Aorta (tissue), 5 donors: ENCODE results near the gene LLGL2. TPM values are rescaled to one million over a fixed set of nuclear protein-coding genes. Genes with fewer than 3 reads are reported as not detected.

Experiments used
- ATAC-seq: fragments of 200-7000 bp; cut with Tn5 transposase; one replicate; pipeline ENCODE4 v1.9.1; 2022; ENCODE audit warnings: moderate library complexity; ENCODE audit not compliant: low FRiP score
- DNase-seq, 2 donors: peaks; one replicate each; pipeline ENCODE4 v3.0.0-alpha.2; 2020
- H3K27ac ChIP-seq, 2 donors: one replicate each; pipeline ENCODE4 v1.5.1; 2013; ENCODE audit warnings: low read length in 2 of 2, mild to moderate bottlenecking in 2 of 2, moderate library complexity in 2 of 2, control low read depth in 1 of 2, inconsistent platforms in 1 of 2, low read depth in 1 of 2
- H3K27me3 ChIP-seq, 2 donors: one replicate each; pipeline ENCODE4 v1.6.1; 2013; ENCODE audit warnings: control low read depth in 1 of 2, low read length in 1 of 2, mild to moderate bottlenecking in 1 of 2, moderate library complexity in 1 of 2; ENCODE audit not compliant: insufficient read depth in 2 of 2, control insufficient read depth in 1 of 2
- H3K36me3 ChIP-seq, 2 donors: one replicate each; pipeline ENCODE4 v1.6.1; 2013; ENCODE audit warnings: control low read depth in 1 of 2, low read length in 1 of 2, mild to moderate bottlenecking in 1 of 2; ENCODE audit not compliant: insufficient read depth in 2 of 2, control insufficient read depth in 1 of 2
- H3K4me1 ChIP-seq, 2 donors: one replicate each; pipeline ENCODE4 v1.6.1; 2013; ENCODE audit warnings: low read length in 2 of 2, control low read depth in 1 of 2, mild to moderate bottlenecking in 1 of 2, moderate library complexity in 1 of 2; ENCODE audit not compliant: insufficient read depth in 2 of 2, control insufficient read depth in 1 of 2
- H3K4me3 ChIP-seq, 2 donors: one replicate each; pipeline ENCODE4 v1.5.1; 2013; ENCODE audit warnings: low read length in 2 of 2, control low read depth in 1 of 2, mild to moderate bottlenecking in 1 of 2
- H3K9me3 ChIP-seq: one replicate; pipeline ENCODE4 v1.6.1; 2013; ENCODE audit warnings: mild to moderate bottlenecking, low read length; ENCODE audit not compliant: control insufficient read depth
- WGBS, 2 donors: extraction: QIAGEN DNeasy Blood & Tissue Kit; methylation state at CpG; one replicate each; pipeline ENCODE4 v1.1.7; 2013; 5-methylcytosine and 5-hydroxymethylcytosine counted together
- intact Hi-C, 2 donors: fragments of 100-400 bp; cut with DNase I; formaldehyde crosslinking; loops; one replicate each; pipeline versions ENCODE4 v1.14.2 to v1.15.0; 2022
- polyA plus RNA-seq, 2 donors: library from polyadenylated mRNA; stranded (reverse); fragments of 200-250 nt; gene quantifications; one replicate each; pipeline ENCODE4 v1.2.3, GENCODE V29; 2013
- total RNA-seq, 2 donors: library from RNA; stranded (reverse); fragmentation: NEBNext Ultra II Directional; extraction: Animal tissue kit (Norgen Biotek cat#: 25700); gene quantifications; one replicate each; pipeline ENCODE4 v1.2.1, GENCODE V29; 2021
- donor health status: healthy with polysubstance abuse.
- donor health status: Bipolar disorder and iron deficiency.
- donor health status: DM: no; HTN: no; CAD: no.
- donor health status: DM: no; HTN: no; CAD: no.
- donor health status: DM: yes; HTN: yes; CAD: no.

Gene LLGL2
- total and polyA plus RNA-seq, 4 donors = 9.7 to 14.4 (median 10.6) TPM

DNA sequence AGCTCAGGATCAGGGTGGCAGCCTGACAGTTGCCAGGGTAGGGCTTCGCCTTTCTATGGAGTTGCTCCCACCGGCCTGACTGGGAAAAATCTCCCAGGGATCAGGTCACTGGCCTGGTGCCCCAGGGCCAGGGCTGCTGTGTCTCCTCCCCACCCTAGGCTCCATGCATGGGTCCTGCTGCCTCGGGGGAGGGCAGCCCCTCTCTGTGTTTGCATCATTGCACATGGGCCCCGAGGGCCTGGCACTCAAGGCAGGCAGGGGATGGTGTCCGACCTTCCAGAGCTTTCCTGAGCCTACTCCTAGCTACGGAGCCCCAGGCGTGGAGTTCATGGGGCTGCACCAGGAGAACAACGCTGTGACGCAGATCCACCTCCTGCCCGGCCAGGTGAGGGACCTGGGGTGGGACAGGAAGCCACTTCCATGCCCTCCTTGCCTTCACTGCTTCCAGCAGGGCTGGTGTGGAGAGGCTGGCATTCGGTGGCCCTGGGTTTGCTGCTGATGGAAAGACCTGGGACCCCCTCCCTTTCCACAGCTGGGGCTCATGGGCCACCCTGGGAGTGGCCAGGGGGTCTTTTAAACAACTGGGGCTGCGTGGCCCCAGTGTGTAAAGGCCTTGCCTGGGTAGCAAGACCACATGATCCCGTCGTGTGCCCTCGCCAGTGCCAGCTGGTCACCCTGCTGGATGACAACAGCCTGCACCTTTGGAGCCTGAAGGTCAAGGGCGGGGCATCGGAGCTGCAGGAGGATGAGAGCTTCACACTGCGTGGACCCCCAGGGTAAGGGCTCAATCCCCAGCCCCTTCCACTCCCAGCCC lies 32.6 kb downstream of the LLGL2 start:
- intact Hi-C loops = no loop called here
- no peak for DNase-seq
- H3K27me3 ChIP-seq = no peaks in the 10 kb centered on the region
- WGBS, 2 donors = 82 to 84% methylated on average over 18 of the region's 18 CpGs
- H3K36me3 ChIP-seq = no peaks in the 10 kb centered on the region
- no peaks in the 10 kb centered on the region for H3K4me1 ChIP-seq
- peak; percentile 9 for ATAC-seq
- H3K9me3 ChIP-seq = no peaks in the 10 kb centered on the region
- no peak overlapping the region for H3K27ac ChIP-seq
- H3K4me3 ChIP-seq = no peak overlapping the region

DNA sequence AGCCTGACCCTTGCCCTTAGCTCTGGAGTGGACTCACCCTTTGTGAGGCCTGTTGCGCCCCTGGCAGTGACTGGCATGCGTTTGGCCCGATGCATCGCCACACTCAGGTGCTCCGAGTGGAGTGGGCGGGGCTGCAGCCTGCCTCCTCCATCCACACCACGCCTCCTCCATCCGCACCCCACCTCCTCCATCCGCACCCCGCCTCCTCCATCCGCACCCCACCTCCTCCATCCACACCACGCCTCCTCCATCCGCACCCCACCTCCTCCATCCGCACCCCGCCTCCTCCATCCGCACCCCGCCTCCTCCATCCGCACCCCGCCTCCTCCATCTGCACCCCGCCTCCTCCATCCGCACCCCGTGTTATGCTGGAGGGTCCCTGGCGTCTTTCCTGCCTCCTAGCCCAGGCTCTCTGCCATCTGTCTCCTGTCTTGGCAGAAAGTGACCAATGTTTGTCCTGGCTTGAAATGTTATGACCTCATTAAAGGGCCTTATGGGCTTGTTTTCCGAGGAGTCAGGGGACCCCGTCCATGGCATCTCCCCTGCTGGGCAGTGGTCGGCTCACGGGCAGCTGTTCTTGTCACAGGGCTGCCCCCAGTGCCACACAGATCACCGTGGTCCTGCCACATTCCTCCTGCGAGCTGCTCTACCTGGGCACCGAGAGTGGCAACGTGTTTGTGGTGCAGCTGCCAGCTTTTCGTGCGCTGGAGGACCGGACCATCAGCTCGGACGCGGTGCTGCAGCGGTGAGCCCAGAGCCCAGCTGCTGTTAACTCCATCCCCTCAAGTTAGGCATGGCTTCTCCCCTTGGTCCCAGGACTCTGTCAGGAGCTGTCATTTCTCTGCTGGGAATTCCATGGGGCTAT lies 33.4 kb downstream of the LLGL2 start:
- no peaks in the 10 kb centered on the region for H3K27me3 ChIP-seq
- no peak overlapping the region for H3K4me3 ChIP-seq
- H3K36me3 ChIP-seq = no peaks in the 10 kb centered on the region
- no peak for ATAC-seq
- 18 to 36% methylated on average over 27 to 37 of the region's 38 CpGs for WGBS, 2 donors
- no peak for DNase-seq
- no peak overlapping the region for H3K27ac ChIP-seq
- intact Hi-C loops = no loop called here
- H3K9me3 ChIP-seq = no peaks in the 10 kb centered on the region
- no peaks in the 10 kb centered on the region for H3K4me1 ChIP-seq

DNA sequence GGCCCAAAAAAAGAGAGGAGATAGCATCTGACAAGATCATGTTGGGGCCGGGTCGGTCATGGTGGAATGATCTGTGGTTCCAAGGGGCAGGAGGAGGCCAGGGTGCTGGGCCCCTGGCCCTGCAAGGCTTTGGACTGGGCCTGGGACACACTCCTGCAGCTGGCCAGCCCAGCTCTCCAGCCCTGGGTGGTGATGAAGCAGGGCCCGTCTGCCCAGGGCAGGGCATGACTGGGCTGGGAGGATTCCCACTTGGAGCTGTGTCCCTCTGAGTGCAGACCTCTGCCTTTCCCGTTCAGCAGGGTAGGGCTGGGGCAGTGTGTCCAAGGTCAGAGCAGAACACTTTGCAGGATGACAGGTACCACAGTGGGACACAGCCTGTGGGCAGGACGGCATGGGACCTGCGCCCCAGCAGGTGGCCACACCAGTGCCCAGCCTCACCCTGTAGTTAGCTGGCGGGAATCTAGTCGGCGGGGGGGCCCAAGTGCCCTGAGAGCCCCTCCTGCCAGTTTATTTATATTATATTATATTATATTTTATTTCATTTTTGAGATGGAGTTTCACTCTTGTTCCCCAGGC lies 34.5 kb downstream of the LLGL2 start:
- no peaks in the 10 kb centered on the region for H3K36me3 ChIP-seq
- no peak overlapping the region for H3K4me3 ChIP-seq
- H3K4me1 ChIP-seq = no peaks in the 10 kb centered on the region
- H3K27me3 ChIP-seq = no peaks in the 10 kb centered on the region
- ATAC-seq = no peak
- no peak overlapping the region for H3K27ac ChIP-seq
- no peak for DNase-seq
- WGBS, 2 donors = 80 to 85% methylated on average over 9 of the region's 9 CpGs
- intact Hi-C loops = no loop called here
- no peaks in the 10 kb centered on the region for H3K9me3 ChIP-seq

DNA sequence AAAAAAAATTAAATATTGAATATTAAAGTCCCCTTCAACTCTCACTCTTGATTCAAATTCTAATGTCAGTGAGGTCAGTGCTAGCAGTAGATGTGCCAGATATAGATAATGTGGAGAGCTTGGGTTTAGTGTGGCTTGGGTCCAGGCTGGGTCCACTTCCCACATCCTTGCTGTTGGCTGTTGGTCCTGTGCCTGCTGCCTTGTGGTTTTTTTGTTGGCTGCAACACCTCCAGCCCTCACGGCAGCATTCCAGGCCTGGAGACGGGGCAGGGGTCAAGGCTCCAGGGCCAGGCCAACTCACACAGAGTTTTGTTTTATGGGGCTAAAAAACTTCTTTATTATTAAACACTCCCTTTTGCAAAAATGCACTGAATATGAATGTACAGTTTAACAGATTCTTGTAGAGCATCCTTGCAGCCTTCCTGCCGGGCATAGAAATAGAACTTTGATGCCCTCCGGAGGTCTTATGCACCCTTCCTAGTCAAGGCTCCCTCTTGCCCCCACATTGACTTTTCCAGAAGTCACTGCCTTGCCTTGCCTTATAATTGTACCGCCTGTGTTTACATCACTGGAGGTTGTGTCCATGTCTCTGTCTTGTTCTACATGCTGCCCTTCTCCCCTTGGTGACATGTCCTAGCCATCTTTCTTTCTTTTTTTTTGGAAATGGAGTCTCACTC lies 36.6 kb downstream of the LLGL2 start:
- Histone ChIP-seq H3K27me3 (no peaks in the 10 kb centered on the region), H3K4me3 (no peak overlapping the region), H3K4me1 (no peaks in the 10 kb centered on the region), H3K9me3 (no peaks in the 10 kb centered on the region), H3K27ac (no peak overlapping the region), H3K36me3 (no peaks in the 10 kb centered on the region)
- 54 to 55% methylated on average over 5 of the region's 5 CpGs for WGBS, 2 donors
- DNase-seq (no peak), ATAC-seq (no peak)
- intact Hi-C loops = no loop called here

DNA sequence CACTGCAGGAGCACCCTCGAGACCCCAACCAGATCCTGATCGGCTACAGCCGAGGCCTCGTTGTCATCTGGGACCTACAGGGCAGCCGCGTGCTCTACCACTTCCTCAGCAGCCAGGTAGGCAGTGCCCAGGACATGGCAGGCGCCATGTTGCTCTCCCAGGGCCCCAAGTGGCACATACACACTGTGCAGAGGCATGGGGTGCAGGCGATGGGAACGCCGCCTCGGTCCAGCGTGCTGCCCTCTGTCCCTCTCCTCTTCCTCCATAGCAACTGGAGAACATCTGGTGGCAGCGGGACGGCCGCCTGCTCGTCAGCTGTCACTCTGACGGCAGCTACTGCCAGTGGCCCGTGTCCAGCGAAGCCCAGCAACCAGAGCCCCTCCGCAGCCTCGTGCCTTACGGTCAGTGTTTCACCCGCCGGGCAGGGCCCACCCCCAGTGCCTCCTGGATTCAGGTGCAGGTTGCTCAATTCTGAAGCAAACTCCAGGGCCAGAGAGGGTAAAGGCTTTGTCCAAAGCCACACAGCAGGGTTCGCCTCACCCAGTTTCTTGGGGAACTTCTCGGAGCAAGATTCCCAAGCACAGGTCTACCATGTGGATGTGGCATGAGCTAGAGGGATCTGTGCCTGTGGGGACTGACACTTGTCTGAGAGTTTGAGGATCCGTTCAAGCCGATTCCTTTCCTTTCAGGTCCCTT lies 37.7 kb downstream of the LLGL2 start:
- no peaks in the 10 kb centered on the region for H3K9me3 ChIP-seq
- no peaks in the 10 kb centered on the region for H3K4me1 ChIP-seq
- no peak overlapping the region for H3K4me3 ChIP-seq
- DNase-seq = no peak
- WGBS, 2 donors = 91 to 95% methylated on average over 28 of the region's 28 CpGs
- H3K27me3 ChIP-seq = no peaks in the 10 kb centered on the region
- H3K27ac ChIP-seq = no peak overlapping the region
- intact Hi-C loops = no loop called here
- H3K36me3 ChIP-seq = no peaks in the 10 kb centered on the region
- ATAC-seq = no peak

DNA sequence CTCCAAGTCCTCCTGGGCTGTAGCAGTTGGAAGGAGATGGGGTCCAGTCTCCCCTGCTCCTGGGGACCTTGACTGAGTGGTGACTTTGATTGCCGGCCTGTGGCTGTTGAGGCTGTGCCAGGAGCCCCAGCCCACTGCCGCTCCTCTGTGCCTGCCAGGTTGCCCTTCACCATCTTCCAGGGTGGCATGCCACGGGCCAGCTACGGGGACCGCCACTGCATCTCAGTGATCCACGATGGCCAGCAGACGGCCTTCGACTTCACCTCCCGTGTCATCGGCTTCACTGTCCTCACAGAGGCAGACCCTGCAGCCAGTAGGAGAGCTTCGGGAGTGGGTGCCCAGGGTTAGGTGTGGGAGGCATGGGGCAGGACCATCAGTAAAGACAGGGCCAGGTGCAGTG lies 38.7 kb downstream of the LLGL2 start:
- 96 to 97% methylated on average over 11 of the region's 11 CpGs for WGBS, 2 donors
- ATAC-seq (no peak), DNase-seq (no peak)
- H3K27ac ChIP-seq = no peak overlapping the region
- H3K27me3 ChIP-seq = no peaks in the 10 kb centered on the region
- H3K9me3 ChIP-seq = no peaks in the 10 kb centered on the region
- intact Hi-C loops = no loop called here
- H3K4me1 ChIP-seq = no peaks in the 10 kb centered on the region
- no peaks in the 10 kb centered on the region for H3K36me3 ChIP-seq
- no peak overlapping the region for H3K4me3 ChIP-seq

DNA sequence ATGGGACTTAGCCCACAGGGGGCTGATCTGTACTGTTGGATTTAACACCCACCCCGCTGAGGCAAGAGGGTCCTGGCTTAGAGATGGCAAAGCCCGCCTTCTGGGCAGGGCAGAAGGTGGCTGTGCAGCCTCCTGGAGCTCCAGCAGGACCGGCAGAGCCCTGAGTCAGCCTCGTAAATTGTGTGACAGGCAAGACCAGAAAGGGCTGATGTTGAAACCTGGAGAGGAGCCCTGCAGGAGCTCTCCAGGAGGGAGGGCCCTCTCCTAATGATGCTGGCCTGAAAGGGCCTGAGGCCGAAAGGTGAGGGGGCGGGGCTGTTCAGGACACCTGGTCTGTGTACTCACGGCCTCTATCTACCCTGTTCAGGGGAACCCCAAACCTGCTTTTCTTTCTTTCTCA lies 39.6 kb downstream of the LLGL2 start:
- intact Hi-C loops = no loop called here
- Histone ChIP-seq H3K27ac (no peak overlapping the region), H3K36me3 (no peaks in the 10 kb centered on the region), H3K27me3 (no peaks in the 10 kb centered on the region), H3K4me3 (no peak overlapping the region), H3K4me1 (no peaks in the 10 kb centered on the region), H3K9me3 (no peaks in the 10 kb centered on the region)
- ATAC-seq (no peak), DNase-seq (no peak)
- 90 to 92% methylated on average over 7 of the region's 7 CpGs for whole genome bisulfite sequencing, 2 donors

DNA sequence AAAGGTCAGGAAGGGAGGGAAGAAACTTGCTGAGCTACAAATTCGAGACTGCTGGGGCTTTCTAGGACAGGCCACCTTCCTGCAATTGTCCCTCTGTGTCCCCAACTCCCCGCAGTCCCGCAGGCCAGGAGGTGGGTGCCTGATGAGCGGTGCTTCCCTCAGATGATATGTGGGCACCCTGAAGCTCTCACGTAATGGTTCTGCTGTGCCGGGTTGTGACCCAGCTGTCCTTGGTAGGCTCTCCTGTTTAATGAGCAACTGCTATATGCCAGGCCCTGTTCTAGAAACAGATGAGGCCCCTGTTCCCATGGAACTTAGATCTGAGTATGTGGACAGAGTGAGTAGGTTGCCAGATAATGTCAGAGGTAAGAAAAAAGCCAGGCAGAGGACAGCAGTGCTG lies 40.1 kb downstream of the LLGL2 start:
- H3K9me3 ChIP-seq = no peaks in the 10 kb centered on the region
- H3K4me3 ChIP-seq = no peak overlapping the region
- 91 to 94% methylated on average over 6 of the region's 6 CpGs for WGBS, 2 donors
- no peaks in the 10 kb centered on the region for H3K36me3 ChIP-seq
- DNase-seq (no peak), ATAC-seq (no peak)
- intact Hi-C loops = no loop called here
- no peaks in the 10 kb centered on the region for H3K27me3 ChIP-seq
- no peaks in the 10 kb centered on the region for H3K4me1 ChIP-seq
- H3K27ac ChIP-seq = no peak overlapping the region
